ENCODE results near the gene DLEC1.
"Not testable (repeated sequence)": the region's sequence is repeated elsewhere in the genome, so short reads cannot be mapped to it uniquely, and the experiment has no call there.

The DLEC1 gene

GRCh38 chr3:38062809-38063208, 23.8 kb downstream of the DLEC1 start:
- POLR2A ChIA-PET (ENCODE audit: low non-redundant PET) = no interaction called here
- CTCF ChIA-PET = no interaction called here
- no peak for DNase-seq (ENCODE audit: low spot score)
- TF ChIP-seq, protein P1, sequence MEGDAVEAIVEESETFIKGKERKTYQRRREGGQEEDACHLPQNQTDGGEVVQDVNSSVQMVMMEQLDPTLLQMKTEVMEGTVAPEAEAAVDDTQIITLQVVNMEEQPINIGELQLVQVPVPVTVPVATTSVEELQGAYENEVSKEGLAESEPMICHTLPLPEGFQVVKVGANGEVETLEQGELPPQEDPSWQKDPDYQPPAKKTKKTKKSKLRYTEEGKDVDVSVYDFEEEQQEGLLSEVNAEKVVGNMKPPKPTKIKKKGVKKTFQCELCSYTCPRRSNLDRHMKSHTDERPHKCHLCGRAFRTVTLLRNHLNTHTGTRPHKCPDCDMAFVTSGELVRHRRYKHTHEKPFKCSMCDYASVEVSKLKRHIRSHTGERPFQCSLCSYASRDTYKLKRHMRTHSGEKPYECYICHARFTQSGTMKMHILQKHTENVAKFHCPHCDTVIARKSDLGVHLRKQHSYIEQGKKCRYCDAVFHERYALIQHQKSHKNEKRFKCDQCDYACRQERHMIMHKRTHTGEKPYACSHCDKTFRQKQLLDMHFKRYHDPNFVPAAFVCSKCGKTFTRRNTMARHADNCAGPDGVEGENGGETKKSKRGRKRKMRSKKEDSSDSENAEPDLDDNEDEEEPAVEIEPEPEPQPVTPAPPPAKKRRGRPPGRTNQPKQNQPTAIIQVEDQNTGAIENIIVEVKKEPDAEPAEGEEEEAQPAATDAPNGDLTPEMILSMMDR (conservative IDR thresholded peaks at IDR 0.05; ENCODE audit: low read depth) = no peak
- no peak overlapping the region for H3K27ac ChIP-seq

- H3K27ac ChIP-seq; POLR2A ChIA-PET (ENCODE audit: low non-redundant PET); DNase-seq (ENCODE audit: low spot score); CTCF ChIA-PET: not testable (repeated sequence)
Measured at GRCh38 chr3:38064453-38064852, 25.4 kb downstream of the DLEC1 start.

DNA sequence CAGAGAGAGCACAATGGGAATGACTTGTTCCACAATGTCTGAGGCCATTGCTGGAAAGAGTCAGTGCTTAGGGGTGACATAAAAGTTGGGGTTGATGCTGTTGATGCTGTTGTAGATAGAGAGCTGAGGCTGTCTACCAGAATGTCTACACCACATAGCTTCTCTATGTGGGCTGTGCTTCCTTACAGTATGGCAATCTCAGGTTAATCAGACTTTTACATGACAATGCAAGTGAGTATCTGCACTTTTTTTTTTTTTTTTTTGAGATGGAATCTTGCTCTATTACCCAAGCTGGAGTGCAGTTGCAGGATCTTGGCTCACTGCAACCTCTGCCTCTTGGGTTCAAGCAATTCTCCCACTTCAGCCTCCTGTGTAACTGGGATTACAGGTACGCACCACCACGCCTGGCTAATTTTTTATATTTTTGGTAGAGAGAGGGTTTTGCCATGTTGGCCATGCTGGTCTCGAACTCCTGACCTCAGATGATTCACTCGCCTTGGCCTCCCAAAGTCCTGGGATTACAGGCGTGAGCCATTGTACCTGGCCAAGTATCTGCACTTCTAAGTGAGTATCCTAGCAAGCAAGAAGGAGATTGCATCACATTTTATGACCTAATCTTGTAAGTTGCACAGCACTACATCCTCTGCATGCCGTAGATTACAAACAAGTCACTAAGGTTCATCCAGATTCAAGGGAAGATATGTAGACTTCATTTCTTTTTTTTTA, 28.7 kb downstream of the DLEC1 start:
- TF ChIP-seq, protein P1 (conservative IDR thresholded peaks at IDR 0.05; ENCODE audit: low read depth) = no peak
- ChIA-PET POLR2A (ENCODE audit: low non-redundant PET) (no interaction called here), CTCF (no interaction called here)
- H3K27ac ChIP-seq = no peak overlapping the region
- no peak for DNase-seq (ENCODE audit: low spot score)

GRCh38 chr3:38070013-38070412, 31.0 kb downstream of the DLEC1 start:
- ChIA-PET POLR2A (ENCODE audit: low non-redundant PET) (no interaction called here), CTCF (no interaction called here)
- no peak for DNase-seq (ENCODE audit: low spot score)
- TF ChIP-seq, protein P1 (conservative IDR thresholded peaks at IDR 0.05; ENCODE audit: low read depth) = no peak
- no peak overlapping the region for H3K27ac ChIP-seq

- CTCF ChIA-PET; DNase-seq (ENCODE audit: low spot score); H3K27ac ChIP-seq; POLR2A ChIA-PET (ENCODE audit: low non-redundant PET): not testable (repeated sequence)
Measured at GRCh38 chr3:38077073-38077472, 38.1 kb downstream of the DLEC1 start.

DNA sequence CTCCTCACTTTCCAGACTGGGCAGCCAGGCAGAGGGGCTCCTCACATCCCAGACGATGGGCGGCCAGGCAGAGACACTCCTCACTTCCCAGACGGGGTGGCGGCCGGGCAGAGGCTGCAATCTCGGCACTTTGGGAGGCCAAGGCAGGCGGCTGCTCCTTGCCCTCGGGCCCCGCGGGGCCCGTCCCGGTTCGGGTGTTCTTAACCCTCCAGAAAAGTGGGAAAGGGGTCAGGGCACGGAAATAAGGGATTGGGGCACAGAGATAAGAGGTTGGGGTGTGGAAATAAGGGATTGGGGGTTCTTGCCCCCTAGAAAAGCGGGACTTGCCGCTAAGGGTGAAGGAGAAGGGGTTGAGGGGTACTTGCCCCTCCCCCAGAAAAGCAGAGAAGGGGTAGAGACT, 43.3 kb downstream of the DLEC1 start:
- CTCF ChIA-PET; H3K27ac ChIP-seq; DNase-seq (ENCODE audit: low spot score); POLR2A ChIA-PET (ENCODE audit: low non-redundant PET): not testable (repeated sequence)

DNA sequence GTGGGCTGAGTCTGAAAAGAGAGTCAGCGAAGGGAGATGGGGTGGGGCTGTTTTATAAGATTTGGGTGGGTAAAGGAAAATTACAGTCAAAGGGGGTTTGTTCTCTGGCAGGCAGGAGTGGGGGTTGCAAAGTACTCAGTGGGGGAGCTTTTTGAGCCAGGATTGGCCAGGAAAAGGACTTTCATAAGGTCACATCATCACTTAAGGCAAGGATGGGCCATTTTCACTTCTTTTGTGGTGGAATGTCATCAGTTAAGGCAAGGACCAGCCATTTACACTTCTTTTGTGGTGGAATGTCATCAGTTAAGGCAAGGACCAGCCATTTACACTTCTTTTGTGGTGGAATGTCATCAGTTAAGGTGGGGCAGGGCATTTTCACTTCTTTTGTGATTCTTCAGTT, 44.2 kb downstream of the DLEC1 start:
- CTCF ChIA-PET; DNase-seq (ENCODE audit: low spot score); H3K27ac ChIP-seq; POLR2A ChIA-PET (ENCODE audit: low non-redundant PET): not testable (repeated sequence)

DNA sequence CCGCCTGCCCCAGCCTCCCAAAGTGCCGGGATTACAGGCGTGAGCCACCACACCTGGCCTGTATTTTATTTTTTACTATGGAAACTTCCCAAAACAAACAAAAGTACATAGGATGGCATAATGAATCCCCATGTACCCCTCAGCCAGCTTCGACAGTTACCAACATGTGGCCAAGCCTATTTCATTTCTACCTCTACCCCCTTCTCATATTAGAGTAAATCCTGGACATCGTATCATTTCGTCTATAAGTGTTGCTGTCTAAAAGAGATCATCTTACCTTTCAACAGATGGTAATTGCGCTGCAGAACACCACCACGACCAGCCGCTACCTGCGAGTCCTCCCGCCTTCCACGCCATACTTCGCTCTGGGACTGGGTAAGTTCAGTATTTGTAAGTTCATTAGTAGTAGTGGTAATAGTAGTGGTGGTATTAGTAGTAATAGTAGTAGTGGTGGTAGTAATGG, 44.9 kb downstream of the DLEC1 start:
- ChIA-PET CTCF (no interaction called here), POLR2A (ENCODE audit: low non-redundant PET) (no interaction called here)
- TF ChIP-seq, protein P1 (conservative IDR thresholded peaks at IDR 0.05; ENCODE audit: low read depth) = no peak
- no peak for DNase-seq (ENCODE audit: low spot score)
- no peak overlapping the region for H3K27ac ChIP-seq

All from RWPE1 (cell line).